AG10803 (cell line): ENCODE measurements around the gene PITPNC1.
"Not testable (repeated sequence)": the region's sequence is repeated elsewhere in the genome, so short reads cannot be mapped to it uniquely, and the experiment has no call there.

Experiments used
- DNase-seq: peaks from one replicate; pipeline ENCODE4 v3.0.0; 2010; ENCODE audit warnings: low read depth
- H3K4me3 ChIP-seq: 2 replicates; pipeline ENCODE4 v1.5.1; 2011; ENCODE audit warnings: mild to moderate bottlenecking, low read length, control low read depth
- TF ChIP-seq, protein P1 (sequence below): conservative IDR thresholded peaks from 2 replicates; pipeline ENCODE4 v1.5.1; 2011; ENCODE audit warnings: mild to moderate bottlenecking, low read length, control low read depth, inconsistent platforms

Gene PITPNC1

DNA sequence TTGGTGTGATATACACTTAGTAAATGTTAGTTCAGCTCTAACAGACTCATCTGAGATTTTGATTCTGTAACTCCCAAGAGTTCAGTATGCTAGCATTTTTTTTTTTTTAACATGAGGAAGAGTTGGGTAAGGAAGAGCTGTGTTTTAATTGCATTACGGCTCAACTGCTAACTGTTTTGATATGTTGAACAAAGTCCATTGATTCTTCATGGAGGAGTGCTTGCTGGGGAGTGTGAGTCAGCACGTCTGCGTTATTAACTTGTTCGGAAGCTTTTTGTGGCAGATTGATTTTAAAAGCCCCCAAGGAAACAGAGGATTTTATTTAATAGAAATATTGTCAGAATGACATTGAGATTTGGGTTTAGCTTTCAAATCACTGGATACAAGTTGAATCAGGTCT lies 45.8 kb downstream of the PITPNC1 start:
- DNase-seq: no peak
- H3K4me3 ChIP-seq: no peak overlapping the region
- TF ChIP-seq, protein P1, sequence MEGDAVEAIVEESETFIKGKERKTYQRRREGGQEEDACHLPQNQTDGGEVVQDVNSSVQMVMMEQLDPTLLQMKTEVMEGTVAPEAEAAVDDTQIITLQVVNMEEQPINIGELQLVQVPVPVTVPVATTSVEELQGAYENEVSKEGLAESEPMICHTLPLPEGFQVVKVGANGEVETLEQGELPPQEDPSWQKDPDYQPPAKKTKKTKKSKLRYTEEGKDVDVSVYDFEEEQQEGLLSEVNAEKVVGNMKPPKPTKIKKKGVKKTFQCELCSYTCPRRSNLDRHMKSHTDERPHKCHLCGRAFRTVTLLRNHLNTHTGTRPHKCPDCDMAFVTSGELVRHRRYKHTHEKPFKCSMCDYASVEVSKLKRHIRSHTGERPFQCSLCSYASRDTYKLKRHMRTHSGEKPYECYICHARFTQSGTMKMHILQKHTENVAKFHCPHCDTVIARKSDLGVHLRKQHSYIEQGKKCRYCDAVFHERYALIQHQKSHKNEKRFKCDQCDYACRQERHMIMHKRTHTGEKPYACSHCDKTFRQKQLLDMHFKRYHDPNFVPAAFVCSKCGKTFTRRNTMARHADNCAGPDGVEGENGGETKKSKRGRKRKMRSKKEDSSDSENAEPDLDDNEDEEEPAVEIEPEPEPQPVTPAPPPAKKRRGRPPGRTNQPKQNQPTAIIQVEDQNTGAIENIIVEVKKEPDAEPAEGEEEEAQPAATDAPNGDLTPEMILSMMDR: no peak

DNA sequence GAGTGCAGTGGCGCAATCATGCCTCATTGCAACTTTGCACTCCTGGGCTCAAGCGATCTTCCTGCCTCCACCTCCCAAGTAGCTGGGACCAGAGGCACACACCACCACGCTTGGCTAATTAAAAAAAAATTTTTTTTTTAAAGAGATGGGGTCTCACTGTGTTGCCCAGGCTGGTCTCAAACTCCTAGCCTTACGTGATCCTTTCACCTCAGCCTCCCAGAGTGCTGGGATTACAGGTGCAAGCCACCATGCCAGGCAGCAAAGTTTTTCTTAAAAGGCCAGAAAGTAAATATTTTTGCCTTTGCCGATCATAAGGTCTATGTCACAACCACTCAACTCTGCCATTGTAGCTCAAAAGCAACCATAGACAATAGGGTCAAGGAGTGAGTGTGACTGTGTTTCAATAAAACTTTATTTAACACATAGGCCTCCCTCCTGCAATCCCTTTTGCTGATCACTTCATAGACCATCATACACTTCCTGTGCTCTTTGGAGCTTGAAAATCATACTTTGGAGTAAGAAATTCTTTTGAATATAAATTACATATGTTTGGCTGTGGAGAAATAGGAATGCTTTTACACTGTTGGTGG lies 48.6 kb downstream of the PITPNC1 start:
- TF ChIP-seq, protein P1: no peak
- DNase-seq: no peak
- H3K4me3 ChIP-seq: no peak overlapping the region

DNA sequence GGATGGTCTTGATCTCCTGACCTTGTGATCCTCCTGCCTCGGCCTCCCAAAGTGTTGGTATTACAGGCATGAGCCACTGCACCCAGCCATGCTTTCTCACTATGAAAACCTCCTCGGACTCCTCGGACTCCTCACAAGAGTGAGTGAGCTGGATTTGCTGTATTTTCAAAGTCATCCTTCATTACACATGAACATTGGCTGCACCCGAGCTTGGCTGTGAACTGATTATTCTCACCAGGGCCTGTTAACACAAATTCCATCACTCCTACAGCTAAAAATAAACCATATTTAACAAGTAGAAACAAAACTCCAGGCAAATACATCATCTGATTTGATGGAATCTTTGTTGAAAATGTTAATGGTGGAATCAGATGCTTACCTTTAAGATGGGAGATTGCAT lies 50.3 kb downstream of the PITPNC1 start:
- H3K4me3 ChIP-seq: no peak overlapping the region
- no peak for DNase-seq
- TF ChIP-seq, protein P1: no peak

DNA sequence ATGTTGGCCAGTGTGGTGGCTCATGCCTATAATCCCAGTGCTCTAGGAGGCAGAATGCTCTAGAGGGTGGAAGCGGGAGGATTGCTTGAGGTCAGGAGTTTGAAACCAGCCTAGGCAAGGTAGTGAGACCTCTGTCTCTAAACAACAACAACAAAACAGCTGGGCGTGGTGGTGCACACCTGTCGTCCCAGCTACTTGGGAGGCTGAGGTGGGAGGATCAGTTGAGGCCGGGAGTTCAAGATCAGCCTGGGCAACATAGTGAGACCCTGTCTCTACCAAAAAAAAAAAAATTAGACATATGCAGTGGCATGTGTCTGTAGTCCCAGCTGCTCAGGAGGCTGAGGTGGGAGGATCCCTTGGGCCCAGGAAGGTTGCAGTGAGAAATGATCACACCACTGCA lies 53.4 kb downstream of the PITPNC1 start:
- not testable (repeated sequence) for H3K4me3 ChIP-seq, DNase-seq

- H3K4me3 ChIP-seq: no peak overlapping the region; the same call in 1 of the 2 replicates
- TF ChIP-seq, protein P1: no peak
Observed at GRCh38 chr17:67431249-67432015, 54.4 kb downstream of the PITPNC1 start.

GRCh38 chr17:67433248-67433924 lies 56.3 kb downstream of the PITPNC1 start:
- no peak overlapping the region for H3K4me3 ChIP-seq
- DNase-seq: no peak
- TF ChIP-seq, protein P1: no peak

More at GRCh38 chr17:67431249-67432015, 54.4 kb downstream of the PITPNC1 start:
- peak; percentile 87 for DNase-seq

- TF ChIP-seq, protein P1: no peak
- DNase-seq: no peak
- no peak overlapping the region for H3K4me3 ChIP-seq
Observed at GRCh38 chr17:67434061-67434525, 57.0 kb downstream of the PITPNC1 start.
